Sigmoid colon (tissue), 7 donors: ENCODE measurements around the gene HDLBP. TPM values are rescaled to one million over a fixed set of nuclear protein-coding genes. Genes with fewer than 3 reads are reported as not detected.
"Not testable (repeated sequence)": the region's sequence is repeated elsewhere in the genome, so short reads cannot be mapped to it uniquely, and the experiment has no call there.

Source experiments
- DNase-seq: peaks from one replicate; pipeline ENCODE4 v3.0.0-alpha.2; 2019
- H3K27ac ChIP-seq, 4 donors: fragments of 200-600 bp; sonication (generic); one replicate each; pipeline ENCODE4 v1.5.1; 2016 to 2019; ENCODE audit warnings: mild to moderate bottlenecking in 1 of 4
- H3K27me3 ChIP-seq, 3 donors: fragments of 200-600 bp; sonication (generic); one replicate each; pipeline ENCODE4 v1.5.1; 2019; ENCODE audit warnings: mild to moderate bottlenecking in 1 of 3
- H3K36me3 ChIP-seq, 4 donors: fragments of 200-600 bp; sonication (generic); one replicate each; pipeline ENCODE4 v1.5.1; 2016 to 2019
- H3K4me1 ChIP-seq, 4 donors: fragments of 200-600 bp; sonication (generic); one replicate each; pipeline ENCODE4 v1.5.1; 2017 to 2019
- H3K4me3 ChIP-seq, 4 donors: fragments of 200-600 bp; sonication (generic); one replicate each; pipeline ENCODE4 v1.5.1; 2017 to 2019; ENCODE audit warnings: mild to moderate bottlenecking in 2 of 4, moderate library complexity in 1 of 4
- H3K9me3 ChIP-seq, 4 donors: fragments of 200-600 bp in 3 of 4; sonication (generic) in 3 of 4; one replicate each; pipeline versions ENCODE4 v1.5.1 to v1.6.1; 2013 to 2019
- CTCF ChIP-seq, 4 experiments: fragments of 450-650 bp in 3 of 4; fragments of 200-600 bp in 1 of 4; IDR thresholded peaks; one replicate each; pipeline ENCODE4 v1.5.1; 2016 to 2019; ENCODE audit warnings: antibody characterized with exemption in 4 of 4, mild to moderate bottlenecking in 3 of 4, moderate library complexity in 2 of 4
- EP300 ChIP-seq, 4 donors: sonication (generic); formaldehyde crosslinking; IDR thresholded peaks; one replicate each; pipeline ENCODE4 v1.6.1; 2017; ENCODE audit warnings: antibody characterized with exemption in 4 of 4
- POLR2A ChIP-seq, 2 donors: fragments of 450-650 bp; IDR thresholded peaks; one replicate each; pipeline ENCODE4 v1.6.1; 2016; ENCODE audit warnings: antibody characterized with exemption in 2 of 2, mild to moderate bottlenecking in 2 of 2, moderate library complexity in 2 of 2
- POLR2AphosphoS5 ChIP-seq, 4 donors: sonication (generic); formaldehyde crosslinking; IDR thresholded peaks; one replicate each; pipeline ENCODE4 v1.6.1; 2017; ENCODE audit warnings: antibody characterized with exemption in 4 of 4
- WGBS, 2 donors: extraction: QIAGEN DNeasy Blood & Tissue Kit; methylation state at CpG; one replicate each; pipeline ENCODE4 v1.1.7; 2013; 5-methylcytosine and 5-hydroxymethylcytosine counted together
- intact Hi-C: fragments of 100-400 bp; cut with DNase I; formaldehyde crosslinking; loops from one replicate; pipeline ENCODE4 v1.15.1; 2023
- polyA plus RNA-seq, 3 donors: library from polyadenylated mRNA; stranded (reverse); fragments of 200-250 nt; gene quantifications; one replicate each; pipeline ENCODE4 v1.2.3, GENCODE V29; 2013
- total RNA-seq, 4 donors: library from RNA; depleted of rRNA; stranded (reverse); fragments of >200 nt; gene quantifications; one replicate each; pipeline ENCODE4 v1.1.0, GENCODE V29; 2016
- donor health status: healthy with polysubstance abuse.
- donor health status: Bipolar disorder and iron deficiency.
- donor health status: healthy.

Gene HDLBP
- total and polyA plus RNA-seq, 7 donors = 115 to 281 (median 201) TPM

- no peak overlapping the region for H3K27ac ChIP-seq
- TF ChIP-seq CTCF (IDR thresholded peaks at IDR 0.05) (no peak), POLR2A (IDR thresholded peaks at IDR 0.05) (no peak)
- H3K27me3 ChIP-seq = no peaks in the 10 kb centered on the region
- WGBS, 2 donors = 87 to 89% methylated on average over 42 of the region's 42 CpGs
- DNase-seq = no peak
- H3K9me3 ChIP-seq = no peaks in the 10 kb centered on the region
- no peak overlapping the region for H3K4me3 ChIP-seq
- intact Hi-C loops = no loop called here
- H3K4me1 ChIP-seq = no peaks in the 10 kb centered on the region
- no peaks in the 10 kb centered on the region for H3K36me3 ChIP-seq
These were observed 115.3 kb downstream of the HDLBP start for GRCh38 chr2:241199897-241200821.

- Histone ChIP-seq H3K27ac (no peak overlapping the region), H3K36me3 (no peaks in the 10 kb centered on the region), H3K4me1 (no peaks in the 10 kb centered on the region), H3K9me3 (no peaks in the 10 kb centered on the region), H3K27me3 (no peaks in the 10 kb centered on the region), H3K4me3 (no peak overlapping the region)
- WGBS, 2 donors = 88 to 89% methylated on average over 16 of the region's 16 CpGs
- TF ChIP-seq POLR2AphosphoS5 (IDR thresholded peaks at IDR 0.05) = no peak
- no peak for TF ChIP-seq POLR2A (IDR thresholded peaks at IDR 0.05)
- no peak for TF ChIP-seq CTCF (IDR thresholded peaks at IDR 0.05)
- TF ChIP-seq EP300 (IDR thresholded peaks at IDR 0.05) = no peak
- intact Hi-C loops = no loop called here
- DNase-seq = no peak
These were observed 116.2 kb downstream of the HDLBP start for GRCh38 chr2:241199286-241199685.

GRCh38 chr2:241198381-241199279 lies 116.8 kb downstream of the HDLBP start:
- TF ChIP-seq EP300 (IDR thresholded peaks at IDR 0.05) (no peak), POLR2A (IDR thresholded peaks at IDR 0.05) (no peak), CTCF (IDR thresholded peaks at IDR 0.05) (no peak), POLR2AphosphoS5 (IDR thresholded peaks at IDR 0.05) (no peak)
- no peak overlapping the region for H3K27ac ChIP-seq
- 74 to 86% methylated on average over 27 of the region's 27 CpGs for WGBS, 2 donors
- intact Hi-C loops = no loop called here
- no peaks in the 10 kb centered on the region for H3K4me1 ChIP-seq
- no peak for DNase-seq
- no peaks in the 10 kb centered on the region for H3K36me3 ChIP-seq
- no peak overlapping the region for H3K4me3 ChIP-seq
- H3K9me3 ChIP-seq = no peaks in the 10 kb centered on the region
- H3K27me3 ChIP-seq = no peaks in the 10 kb centered on the region

GRCh38 chr2:241197947-241198346 lies 117.5 kb downstream of the HDLBP start:
- Histone ChIP-seq H3K27ac (no peak overlapping the region), H3K9me3 (no peaks in the 10 kb centered on the region), H3K4me3 (no peak overlapping the region), H3K4me1 (no peaks in the 10 kb centered on the region), H3K36me3 (no peaks in the 10 kb centered on the region), H3K27me3 (no peaks in the 10 kb centered on the region)
- TF ChIP-seq POLR2AphosphoS5 (IDR thresholded peaks at IDR 0.05) (no peak), EP300 (IDR thresholded peaks at IDR 0.05) (no peak), POLR2A (IDR thresholded peaks at IDR 0.05) (no peak), CTCF (IDR thresholded peaks at IDR 0.05) (no peak)
- intact Hi-C loops = no loop called here
- WGBS, 2 donors = 62 to 88% methylated on average over 6 of the region's 6 CpGs
- DNase-seq = no peak

GRCh38 chr2:241197246-241197645 lies 118.2 kb downstream of the HDLBP start:
- H3K9me3 ChIP-seq, H3K36me3 ChIP-seq, H3K4me3 ChIP-seq, intact Hi-C loops, H3K27me3 ChIP-seq, H3K27ac ChIP-seq, DNase-seq, H3K4me1 ChIP-seq: not testable (repeated sequence)
- WGBS, 2 donors = 95 to 97% methylated on average over 14 of the region's 14 CpGs
